HG03139 (cell line): ENCODE measurements around the gene CCBE1.
"Not testable (repeated sequence)": the region's sequence is repeated elsewhere in the genome, so short reads cannot be mapped to it uniquely, and the experiment has no call there.

ENCODE experiments used
- ATAC-seq: cut with Tn5 transposase; IDR thresholded peaks from one replicate; pipeline ENCODE4 v1.9.1; 2021; ENCODE audit not compliant: unreplicated experiment

CCBE1 gene

DNA sequence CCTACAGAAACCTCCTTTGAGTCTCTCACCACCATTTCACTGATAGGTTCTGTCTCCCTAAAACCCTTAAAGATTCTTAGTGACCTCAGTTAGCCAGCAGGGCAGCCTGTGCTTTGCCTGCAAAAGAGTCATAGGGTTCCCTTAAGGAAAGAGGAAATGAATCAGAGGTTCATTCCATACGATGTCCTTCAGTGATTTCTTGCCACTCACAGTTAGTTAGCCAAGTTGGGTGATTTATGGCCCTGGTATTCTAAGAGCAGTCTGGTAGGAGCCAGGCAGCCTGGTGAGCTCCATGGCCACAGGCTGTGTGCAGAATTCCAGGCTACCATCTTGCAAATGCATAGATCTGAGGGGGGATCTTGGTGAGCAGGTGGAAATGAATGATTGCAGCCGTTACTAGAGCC is 18.7 kb upstream of the CCBE1 start:
- ATAC-seq = no peak

DNA sequence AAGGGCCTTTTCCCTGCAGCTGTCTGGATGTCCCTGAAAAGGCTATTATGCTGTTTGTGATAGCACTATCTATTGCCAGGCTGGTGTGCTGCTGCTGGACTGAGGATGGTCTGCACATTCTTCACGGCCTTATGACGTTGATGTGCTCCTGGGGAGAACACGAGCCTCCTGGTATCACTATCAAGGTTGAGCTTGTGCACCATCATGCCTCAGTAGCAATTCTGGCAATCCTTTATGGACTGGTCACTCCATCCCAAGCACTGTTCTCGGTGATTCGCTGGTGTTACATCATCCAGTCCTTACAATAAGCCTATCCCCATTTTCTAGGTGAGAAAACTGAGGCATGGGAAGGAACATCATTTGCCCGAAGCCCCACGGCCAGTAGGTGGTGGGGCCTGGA is 18.2 kb upstream of the CCBE1 start:
- no peak for ATAC-seq

DNA sequence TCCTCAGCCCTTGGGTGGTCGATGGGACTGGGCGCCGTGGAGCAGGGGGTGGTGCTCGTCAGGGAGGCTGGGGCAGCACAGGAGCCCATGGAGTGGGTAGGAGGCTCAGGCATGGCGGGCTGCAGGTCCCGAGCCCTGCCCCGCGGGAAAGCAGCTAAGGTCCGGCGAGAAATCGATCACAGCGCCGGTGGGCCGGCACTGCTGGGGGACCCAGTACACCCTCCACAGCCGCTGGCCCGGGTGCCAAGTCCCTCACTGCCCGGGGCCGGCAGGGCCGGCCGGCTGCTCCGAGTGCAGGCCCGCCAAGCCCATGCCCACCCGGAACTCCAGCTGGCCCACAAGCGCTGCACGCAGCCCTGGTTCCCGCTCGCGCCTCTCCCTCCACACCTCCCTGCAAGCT is 16.9 kb upstream of the CCBE1 start:
- not testable (repeated sequence) for ATAC-seq

DNA sequence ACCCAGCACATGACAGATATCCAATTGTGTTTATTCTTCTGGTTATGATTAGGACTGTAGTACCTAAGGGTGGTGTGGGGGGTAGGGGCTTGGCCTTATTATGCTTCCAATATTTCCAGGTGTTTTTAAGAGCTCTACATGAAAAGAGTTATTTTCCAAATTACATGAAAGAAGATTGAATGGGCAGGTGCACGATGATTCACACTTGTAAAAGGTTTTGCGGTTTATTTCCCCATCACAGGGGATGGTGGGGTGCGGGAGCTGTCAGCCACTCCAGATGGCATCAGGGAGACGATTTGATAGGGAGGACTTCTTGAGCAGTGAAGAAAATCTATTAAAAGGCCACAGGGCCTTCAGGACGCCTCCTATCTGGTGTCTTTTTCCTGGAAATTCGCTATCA is 15.1 kb upstream of the CCBE1 start:
- ATAC-seq = no peak

DNA sequence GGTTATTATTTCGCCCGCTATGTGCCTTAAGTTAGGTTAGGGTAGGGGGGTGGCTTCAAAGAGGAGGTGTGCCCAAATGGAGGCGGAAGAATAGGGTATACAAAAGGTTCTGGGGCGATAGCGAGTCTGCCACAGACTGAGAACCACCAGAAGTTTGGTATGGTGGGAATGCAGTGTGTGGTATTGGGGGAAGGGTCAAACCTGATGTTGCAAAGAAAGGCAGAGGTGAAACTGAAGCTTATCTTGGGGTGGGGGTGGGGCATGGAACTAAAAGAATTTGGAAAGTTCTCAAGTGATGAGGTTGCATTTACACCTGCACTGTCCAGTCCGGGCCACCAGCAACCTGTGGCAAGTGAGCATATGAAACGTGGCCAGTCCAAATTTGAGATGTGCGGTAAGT is 11.8 kb upstream of the CCBE1 start:
- ATAC-seq = no peak

GRCh38 chr18:59707306-59707705 is 10.1 kb upstream of the CCBE1 start:
- ATAC-seq = no peak

DNA sequence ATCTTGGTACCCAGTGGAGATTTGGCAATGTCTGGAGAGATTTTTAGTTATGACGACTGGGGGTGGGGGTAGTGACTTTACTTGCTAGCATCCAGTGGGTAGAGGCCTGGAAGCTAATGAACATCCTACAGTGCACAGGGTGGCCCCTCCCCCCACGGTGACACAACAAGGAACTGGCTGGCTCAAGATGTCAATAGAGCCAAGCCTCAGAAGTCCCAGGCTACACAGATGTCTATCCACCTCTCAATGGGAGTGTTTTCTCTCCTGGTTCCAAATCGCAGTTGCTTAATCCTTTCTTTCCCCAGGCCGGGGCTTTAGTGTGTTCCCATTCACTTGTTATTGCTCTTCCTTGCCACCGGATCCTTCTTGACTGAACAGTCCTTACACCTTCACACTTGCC is 9.3 kb upstream of the CCBE1 start:
- ATAC-seq = no peak

DNA sequence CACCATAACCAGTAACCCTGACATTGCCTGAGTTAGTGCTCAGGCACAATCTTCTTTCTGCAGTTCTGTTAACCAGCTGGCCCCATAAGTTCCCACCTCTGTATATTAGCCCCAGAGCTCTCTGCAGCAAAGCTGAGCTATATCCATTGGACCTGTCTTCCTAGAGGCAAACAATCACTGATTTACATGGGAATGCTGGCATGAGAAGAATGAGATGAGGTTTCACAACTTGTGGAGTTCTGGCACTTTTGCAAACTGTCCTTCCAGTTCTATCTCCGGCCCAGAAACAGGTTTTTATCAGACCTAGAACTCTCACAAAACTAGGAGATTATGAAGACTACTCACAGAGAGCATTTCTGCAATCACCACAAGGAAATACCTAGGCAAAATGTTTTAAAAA is 7.9 kb upstream of the CCBE1 start:
- ATAC-seq = no peak

GRCh38 chr18:59704146-59704545 is 6.9 kb upstream of the CCBE1 start:
- no peak for ATAC-seq

DNA sequence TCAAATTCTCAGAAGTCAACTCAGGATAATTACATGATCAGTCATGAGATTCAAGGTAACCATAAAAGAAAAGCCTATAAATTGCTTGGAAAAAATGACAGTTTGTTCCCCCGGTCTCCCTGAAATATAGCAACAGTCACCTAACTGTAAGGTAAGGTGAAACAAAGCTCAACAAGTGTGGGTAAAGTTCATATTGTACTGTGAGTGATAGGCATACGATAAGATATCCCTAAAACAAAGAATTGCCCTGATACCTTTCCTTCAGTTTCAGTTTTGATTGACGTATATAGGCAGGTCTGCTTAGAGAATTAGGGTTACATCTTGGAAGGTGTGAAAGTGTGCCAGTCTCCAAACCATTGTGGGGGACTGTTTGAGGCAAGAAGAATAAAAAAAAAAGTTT is 4.0 kb upstream of the CCBE1 start:
- ATAC-seq = no peak

- ATAC-seq = no peak
Observed at GRCh38 chr18:59700535-59700967, 3.3 kb upstream of the CCBE1 start.

- ATAC-seq = no peak
Observed at GRCh38 chr18:59699750-59700534, 2.7 kb upstream of the CCBE1 start.

DNA sequence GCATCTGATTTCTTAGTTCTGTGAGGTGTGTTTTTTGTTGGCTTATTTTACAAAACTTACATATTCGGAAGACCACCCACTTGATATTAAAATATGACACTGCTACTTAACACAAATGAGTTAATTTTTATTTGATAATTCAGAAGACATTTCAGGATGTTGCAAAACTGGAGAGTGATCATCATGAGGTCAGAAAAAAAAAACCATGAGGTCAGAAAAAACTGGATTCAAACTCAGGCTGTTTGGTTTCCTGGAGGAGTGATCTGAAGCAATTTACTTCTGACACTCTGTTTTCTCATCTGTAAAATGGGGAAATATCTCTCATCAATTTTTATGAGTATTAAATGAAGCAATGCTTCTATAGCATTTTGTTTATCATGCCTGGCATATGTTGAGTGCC is 1.8 kb upstream of the CCBE1 start:
- no peak for ATAC-seq

DNA sequence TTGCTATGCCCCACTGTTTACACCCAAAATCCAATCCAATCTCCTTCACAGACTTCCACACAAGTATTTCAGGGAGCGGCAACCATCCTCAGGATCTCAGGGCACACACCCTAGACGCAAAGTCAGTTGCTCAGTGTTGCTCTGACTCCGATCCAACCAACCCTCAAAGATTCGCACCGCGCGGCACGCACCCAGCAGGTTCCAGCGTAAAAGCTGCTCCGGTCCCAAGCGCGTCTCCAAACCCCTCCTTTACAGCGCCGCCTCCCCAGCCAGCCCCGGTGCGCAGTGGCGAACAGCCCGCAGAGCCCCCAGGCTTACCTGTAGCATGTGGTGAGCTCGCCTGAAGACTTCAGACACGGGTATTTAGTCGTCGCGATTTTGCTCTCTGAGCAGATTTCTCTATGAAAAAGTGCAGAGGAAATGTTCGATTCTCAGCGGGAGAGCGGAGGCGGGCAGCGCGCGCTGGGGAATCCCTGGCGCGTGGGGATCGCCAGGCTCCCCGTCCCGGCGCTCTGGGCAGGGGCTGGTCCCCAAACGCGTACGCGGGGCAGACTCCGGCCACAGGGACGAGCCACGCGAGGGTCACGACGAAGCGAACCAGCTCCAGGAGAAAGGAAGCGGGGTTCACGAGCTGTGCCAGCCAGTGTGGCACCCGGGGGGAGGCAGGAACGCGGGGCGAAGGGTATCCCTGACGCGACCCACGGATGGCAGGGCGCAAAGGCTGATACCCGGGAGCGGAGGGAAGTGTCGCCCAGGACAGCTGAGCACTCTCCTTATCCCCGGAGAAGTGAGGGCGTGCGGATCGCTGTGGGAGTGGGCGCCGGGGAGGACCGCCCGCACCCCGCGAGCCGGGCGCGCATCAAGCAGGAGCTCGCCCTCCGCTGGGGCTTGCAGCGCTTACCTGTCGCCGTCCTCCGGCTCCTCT is 650 bp downstream of the CCBE1 start:
- ATAC-seq = peak; percentile 29

DNA sequence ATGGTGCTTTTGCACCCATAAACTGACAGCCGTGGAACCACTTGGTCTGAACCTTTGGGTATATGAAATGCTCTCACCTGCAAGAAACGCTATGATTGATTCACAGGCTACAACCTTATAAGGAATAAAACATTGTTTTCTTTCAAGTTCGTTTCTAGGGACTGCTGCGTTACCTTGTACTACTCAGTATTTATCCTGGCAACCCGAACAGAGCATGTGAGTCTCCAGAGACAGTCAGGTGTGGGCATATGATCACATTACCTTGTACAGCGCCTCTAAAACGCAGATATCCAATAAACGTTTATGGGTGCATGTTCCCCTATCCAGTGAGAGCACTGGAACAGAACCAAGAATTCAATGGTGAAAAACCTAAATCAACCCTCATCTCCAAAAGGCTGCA is 1.7 kb downstream of the CCBE1 start:
- ATAC-seq = no peak

DNA sequence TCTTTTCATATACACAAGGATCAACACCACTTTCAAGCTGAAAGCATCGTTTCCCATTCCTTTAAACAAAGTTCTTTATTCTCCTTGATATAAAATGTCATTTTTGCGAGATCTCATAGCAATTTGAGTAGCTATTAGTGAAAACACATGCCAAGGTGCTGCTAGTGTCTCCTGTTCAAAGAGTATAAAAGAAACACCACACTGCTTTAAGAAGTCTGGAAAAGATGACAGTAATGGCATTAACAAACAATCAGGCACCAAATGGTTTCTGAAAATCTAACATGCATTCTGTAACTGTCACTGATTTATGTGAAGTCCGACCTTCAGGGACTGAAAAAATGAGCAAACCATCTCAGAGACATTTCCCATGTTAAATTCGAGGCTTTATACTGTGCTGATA is 2.4 kb downstream of the CCBE1 start:
- no peak for ATAC-seq

GRCh38 chr18:59691996-59692395 is 5.2 kb downstream of the CCBE1 start:
- no peak for ATAC-seq

- no peak for ATAC-seq
Observed at GRCh38 chr18:59690996-59691395, 6.2 kb downstream of the CCBE1 start.

- ATAC-seq = no peak
Observed at GRCh38 chr18:59690186-59690982, 6.8 kb downstream of the CCBE1 start.

- ATAC-seq = no peak
Observed at GRCh38 chr18:59689756-59690155, 7.5 kb downstream of the CCBE1 start.

DNA sequence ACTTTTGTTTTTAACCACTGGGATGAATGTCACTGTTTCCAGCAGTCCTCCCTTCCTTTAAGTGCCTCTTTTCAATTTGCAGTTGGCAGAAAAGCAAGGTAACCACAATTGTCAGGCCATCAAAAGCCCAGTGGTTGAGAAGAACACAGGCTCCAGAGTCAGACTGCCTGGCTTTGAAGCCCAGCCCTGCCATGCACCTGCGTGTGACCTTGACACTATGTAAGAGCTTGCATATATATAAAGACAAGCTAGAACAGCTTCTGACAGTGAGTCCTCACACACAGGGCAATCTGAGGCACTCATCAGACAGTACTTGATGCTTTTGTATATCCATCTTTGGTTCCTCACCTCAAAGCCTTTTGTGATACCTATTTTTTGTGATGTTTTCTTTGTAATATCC is 11.0 kb downstream of the CCBE1 start:
- no peak for ATAC-seq
